Measurements from ENCODE around the gene NFATC2.
"Not testable (repeated sequence)": the region's sequence is repeated elsewhere in the genome, so short reads cannot be mapped to it uniquely, and the experiment has no call there.

GRCh38 chr20:51568533-51568932 is 26.0 kb upstream of the NFATC2 start:
- not testable (repeated sequence) for TF ChIP-seq BHLHE40 (IDR thresholded peaks at IDR 0.05; ENCODE audit: borderline replicate concordance); SUZ12 (IDR thresholded peaks at IDR 0.05); L3MBTL2 (conservative IDR thresholded peaks at IDR 0.05); ELF4 (IDR thresholded peaks at IDR 0.05); SP1 (IDR thresholded peaks at IDR 0.05); FOXM1 (IDR thresholded peaks at IDR 0.05; ENCODE audit: borderline replicate concordance)
- TF ChIP-seq, protein P1, sequence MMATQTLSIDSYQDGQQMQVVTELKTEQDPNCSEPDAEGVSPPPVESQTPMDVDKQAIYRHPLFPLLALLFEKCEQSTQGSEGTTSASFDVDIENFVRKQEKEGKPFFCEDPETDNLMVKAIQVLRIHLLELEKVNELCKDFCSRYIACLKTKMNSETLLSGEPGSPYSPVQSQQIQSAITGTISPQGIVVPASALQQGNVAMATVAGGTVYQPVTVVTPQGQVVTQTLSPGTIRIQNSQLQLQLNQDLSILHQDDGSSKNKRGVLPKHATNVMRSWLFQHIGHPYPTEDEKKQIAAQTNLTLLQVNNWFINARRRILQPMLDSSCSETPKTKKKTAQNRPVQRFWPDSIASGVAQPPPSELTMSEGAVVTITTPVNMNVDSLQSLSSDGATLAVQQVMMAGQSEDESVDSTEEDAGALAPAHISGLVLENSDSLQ (IDR thresholded peaks at IDR 0.05) = not testable (repeated sequence)
